Measurements from ENCODE around the gene PRDX2. TPM values are rescaled to one million over a fixed set of nuclear protein-coding genes. Genes with fewer than 3 reads are reported as not detected.

Gene PRDX2
- total RNA-seq, 1 donor from 2014 or later = 497 TPM

DNA sequence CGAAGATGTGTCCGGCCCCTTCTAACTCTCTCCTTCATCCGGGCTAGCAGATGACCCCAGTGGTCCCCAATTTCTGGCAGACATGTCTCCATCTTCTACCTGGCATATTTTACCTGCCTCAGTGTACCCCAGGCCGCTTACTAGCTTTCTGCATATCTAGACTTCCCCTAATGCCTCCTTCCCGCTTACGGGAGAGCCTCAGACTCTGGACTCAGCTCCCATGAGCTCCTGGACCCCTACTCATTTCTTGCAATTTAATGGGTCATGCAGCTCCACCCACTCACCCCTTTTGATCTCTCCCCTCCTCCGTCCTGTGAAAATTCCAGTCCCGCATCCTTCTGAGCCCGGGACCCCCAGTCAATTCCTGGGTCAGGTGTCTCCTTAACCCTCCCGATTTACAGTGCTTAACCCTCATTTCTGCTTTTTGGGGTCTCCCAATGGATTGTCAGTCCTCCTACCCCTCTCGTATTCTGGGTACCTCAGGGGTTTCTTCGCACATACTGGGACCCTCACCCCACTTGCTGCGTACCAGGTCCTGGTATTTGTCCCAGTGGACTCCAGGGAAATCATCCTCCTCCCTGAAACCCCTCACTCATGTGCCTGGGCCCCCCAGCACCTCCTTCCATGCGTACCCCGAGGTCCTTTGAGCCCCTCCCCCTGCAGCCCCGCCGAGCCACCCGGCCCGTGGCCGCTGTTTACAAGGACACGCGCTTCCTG is 10.8 kb downstream of the PRDX2 start:
- no peak for DNase-seq (ENCODE audit: extremely low spot score, unreplicated experiment)
- TF ChIP-seq CTCF (conservative IDR thresholded peaks at IDR 0.05) = no peak
- Mint-ChIP-seq H3K4me3 (peak overlapping the region; percentile 94), H3K36me3 (no peaks in the 10 kb centered on the region), H3K4me1 (ENCODE audit: unreplicated experiment) (peaks cover 30% of the 10 kb centered on the region), H3K27me3 (no peaks in the 10 kb centered on the region), H3K9me3 (no peaks in the 10 kb centered on the region), H3K27ac (peak overlapping the region; percentile 98)

- Mint-ChIP-seq H3K27me3 (no peaks in the 10 kb centered on the region), H3K4me1 (ENCODE audit: unreplicated experiment) (peaks cover 28% of the 10 kb centered on the region), H3K4me3 (peak overlapping the region; percentile 94), H3K9me3 (no peaks in the 10 kb centered on the region), H3K36me3 (no peaks in the 10 kb centered on the region), H3K27ac (peak overlapping the region; percentile 98)
- DNase-seq (ENCODE audit: extremely low spot score, unreplicated experiment) = peak; percentile 94
- TF ChIP-seq CTCF (conservative IDR thresholded peaks at IDR 0.05) = no peak
Measured at GRCh38 chr19:12789904-12790619, 11.5 kb downstream of the PRDX2 start.

DNA sequence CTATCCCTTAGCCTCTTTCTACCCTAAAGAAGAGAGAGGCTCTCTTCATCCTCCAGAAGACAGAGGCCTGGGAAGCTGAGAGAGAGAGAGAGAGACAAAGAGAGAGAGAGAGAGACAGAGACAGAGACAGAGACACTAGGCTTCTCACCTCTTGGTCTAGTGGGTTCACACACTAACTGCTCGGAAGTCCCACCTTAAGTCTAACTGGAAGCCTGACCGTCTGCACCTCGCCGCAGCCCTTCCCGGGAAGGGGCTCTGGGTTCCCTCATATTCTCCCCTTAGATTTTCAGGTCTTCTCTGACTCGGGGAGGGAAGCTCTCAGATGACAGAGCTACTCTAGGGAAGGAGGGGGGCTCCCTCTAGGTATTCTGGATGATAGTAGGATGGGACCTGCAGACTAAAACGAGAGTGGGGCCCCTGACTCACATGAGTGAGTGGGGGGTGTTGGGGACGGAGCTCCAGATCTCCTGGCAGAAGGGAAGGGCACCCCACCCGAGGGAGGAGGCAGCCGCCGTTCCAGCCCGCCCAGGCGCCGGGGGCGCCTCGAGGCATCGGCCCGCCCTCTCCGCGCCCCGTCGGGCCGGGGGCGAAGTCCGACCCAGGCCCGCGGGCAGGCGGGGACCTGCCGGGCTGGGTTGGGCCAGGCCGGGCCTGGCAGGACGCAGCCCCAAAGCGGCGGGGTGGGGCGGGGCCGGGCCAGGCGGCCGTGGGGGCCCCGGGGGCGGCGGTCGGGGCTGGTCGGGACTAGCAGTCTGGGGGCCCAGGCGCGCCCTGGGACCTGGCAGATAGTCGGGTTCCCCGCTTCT is 12.3 kb downstream of the PRDX2 start:
- no peaks in the 10 kb centered on the region for H3K36me3 Mint-ChIP-seq
- H3K4me1 Mint-ChIP-seq (ENCODE audit: unreplicated experiment) = peaks cover 26% of the 10 kb centered on the region
- H3K9me3 Mint-ChIP-seq = no peaks in the 10 kb centered on the region
- TF ChIP-seq CTCF (conservative IDR thresholded peaks at IDR 0.05) = no peak
- DNase-seq (ENCODE audit: extremely low spot score, unreplicated experiment) = no peak
- peak overlapping the region; percentile 85 for H3K4me3 Mint-ChIP-seq
- peak overlapping the region; percentile 93 for H3K27ac Mint-ChIP-seq
- H3K27me3 Mint-ChIP-seq = no peaks in the 10 kb centered on the region

- Mint-ChIP-seq H3K9me3 (no peaks in the 10 kb centered on the region), H3K4me3 (peak overlapping the region; percentile 85), H3K27me3 (no peaks in the 10 kb centered on the region), H3K27ac (peak overlapping the region; percentile 93), H3K4me1 (ENCODE audit: unreplicated experiment) (peaks cover 23% of the 10 kb centered on the region), H3K36me3 (no peaks in the 10 kb centered on the region)
- no peak for DNase-seq (ENCODE audit: extremely low spot score, unreplicated experiment)
- TF ChIP-seq CTCF (conservative IDR thresholded peaks at IDR 0.05) = no peak
Measured at GRCh38 chr19:12788682-12789097, 12.9 kb downstream of the PRDX2 start.

- Mint-ChIP-seq H3K27ac (peak overlapping the region; percentile 93), H3K36me3 (no peaks in the 10 kb centered on the region), H3K27me3 (no peaks in the 10 kb centered on the region), H3K9me3 (no peaks in the 10 kb centered on the region), H3K4me1 (ENCODE audit: unreplicated experiment) (peaks cover 26% of the 10 kb centered on the region), H3K4me3 (peak overlapping the region; percentile 77)
- no peak for DNase-seq (ENCODE audit: extremely low spot score, unreplicated experiment)
- TF ChIP-seq CTCF (conservative IDR thresholded peaks at IDR 0.05) = no peak
Measured at GRCh38 chr19:12788042-12788681, 13.4 kb downstream of the PRDX2 start.
